Stomach (tissue), 4 donors: ENCODE measurements around the gene ABCB9.

Experiments used
- CTCF ChIP-seq, 7 experiments: fragments of 450-650 bp in 4 of 7; fragments of 200-600 bp in 3 of 7; sonication (generic) in 3 of 7; IDR thresholded peaks; one replicate each; pipeline ENCODE4 v1.5.1; 2016 to 2019; ENCODE audit warnings: antibody characterized with exemption in 7 of 7, control low read depth in 2 of 7, mild to moderate bottlenecking in 1 of 7
- EP300 ChIP-seq: sonication (generic); formaldehyde crosslinking; IDR thresholded peaks from one replicate; pipeline ENCODE4 v1.6.1; 2017; ENCODE audit warnings: antibody characterized with exemption
- POLR2A ChIP-seq, 4 donors: fragments of 450-650 bp; IDR thresholded peaks; one replicate each; pipeline ENCODE4 v1.6.1; 2016; ENCODE audit warnings: antibody characterized with exemption in 4 of 4, control low read depth in 2 of 4, mild to moderate bottlenecking in 1 of 4, moderate library complexity in 1 of 4
- POLR2AphosphoS5 ChIP-seq, 3 donors: sonication (generic); formaldehyde crosslinking; IDR thresholded peaks; one replicate each; pipeline ENCODE4 v1.6.1; 2016; ENCODE audit warnings: antibody characterized with exemption in 3 of 3

DNA sequence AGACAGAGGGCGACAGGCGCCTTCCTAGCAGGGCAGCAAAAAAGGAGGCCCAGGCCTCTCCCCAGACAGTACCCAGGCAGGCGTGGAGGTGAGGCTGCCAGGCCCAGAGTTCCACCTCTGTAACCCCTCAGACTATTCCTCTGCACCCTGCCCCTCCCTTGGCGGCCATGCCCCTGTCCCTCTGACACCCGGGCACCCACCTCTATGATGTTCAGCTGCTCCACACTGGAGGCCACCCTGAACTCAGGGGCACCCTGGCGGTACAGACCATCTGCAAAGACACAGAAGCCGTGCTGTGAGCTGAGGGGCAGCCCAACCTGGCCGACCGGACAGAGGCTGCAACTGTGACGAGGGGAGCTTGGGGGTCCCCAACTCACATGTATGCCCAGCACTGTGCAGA is 34.3 kb upstream of the ABCB9 start:
- TF ChIP-seq CTCF (IDR thresholded peaks at IDR 0.05) (no peak), EP300 (no peak), POLR2A (IDR thresholded peaks at IDR 0.05) (no peak), POLR2AphosphoS5 (IDR thresholded peaks at IDR 0.05) (no peak)
